ENCODE measurements around the gene TSC1. TPM values are rescaled to one million over a fixed set of nuclear protein-coding genes. Genes with fewer than 3 reads are reported as not detected.
A peak's percentile ranks its signal among the peaks of the same experiment; 100 is the strongest.

The TSC1 gene
- total and polyA plus RNA-seq, 2 experiments from 2014 or later = 23.7 to 48.0 TPM

DNA sequence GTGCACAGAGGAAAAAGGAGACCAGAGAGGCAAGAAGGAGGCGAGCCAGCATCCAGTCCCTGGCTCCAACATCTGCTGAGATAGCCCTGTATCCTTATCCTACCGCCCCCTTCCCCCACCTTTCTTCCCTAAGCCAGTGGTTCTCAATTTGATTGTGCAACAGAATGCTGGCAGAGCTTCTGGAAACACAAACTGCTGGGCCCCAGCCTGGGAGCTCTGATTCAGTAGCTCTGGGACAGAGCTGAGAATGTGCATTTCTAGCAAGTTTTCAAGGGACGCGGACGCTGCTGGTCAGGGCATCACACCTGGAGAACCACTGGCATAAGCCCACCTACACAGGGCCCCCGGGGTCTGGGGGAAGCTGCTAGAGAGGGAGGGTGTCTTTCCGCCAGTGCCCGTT is 87.4 kb downstream of the TSC1 start:
- H3K9me3 Mint-ChIP-seq = no peaks in the 10 kb centered on the region
- Histone ChIP-seq H4K20me1 (replicated peaks; ENCODE audit: insufficient read depth) (no peaks in the 10 kb centered on the region), H3K27ac (ENCODE audit: low read depth) (no peak overlapping the region), H2AFZ (no peak overlapping the region), H3K4me2 (no peak overlapping the region), H3K79me2 (replicated peaks; ENCODE audit: insufficient read depth) (no peaks in the 10 kb centered on the region), H3K4me3 (no peak overlapping the region), H3F3A (replicated peaks; ENCODE audit: low read depth) (no peaks in the 10 kb centered on the region), H3K4me1 (ENCODE audit: insufficient read depth) (0 out of 2 replicates have a peak, but pooled peaks cover 9% of the 10 kb centered on the region), H3K9me2 (ENCODE audit: insufficient read depth) (no peaks in the 10 kb centered on the region), H3K27me3 (ENCODE audit: insufficient read depth) (no peaks in the 10 kb centered on the region), H3K36me3 (ENCODE audit: insufficient read depth) (no peaks in the 10 kb centered on the region)
- ATAC-seq = peak; percentile 18
- peaks cover 7% of the 10 kb centered on the region for H3K27me3 Mint-ChIP-seq (ENCODE audit: insufficient read depth, low read depth, poor library complexity)
- no peak for DNase-seq (ENCODE audit: low spot score)
- H3K27ac Mint-ChIP-seq = no peak overlapping the region
- no peak overlapping the region for H3K4me3 Mint-ChIP-seq
- peaks cover 26% of the 10 kb centered on the region for H3K4me1 Mint-ChIP-seq
- H3K36me3 Mint-ChIP-seq (ENCODE audit: low read depth) = no peaks in the 10 kb centered on the region
- TF ChIP-seq POLR2AphosphoS5 (IDR thresholded peaks at IDR 0.05; ENCODE audit: low read depth) = no peak
- TF ChIP-seq EZH2 (IDR thresholded peaks at IDR 0.05; ENCODE audit: low read depth, unreplicated experiment) = no peak
- TF ChIP-seq EZH2phosphoT487 (IDR thresholded peaks at IDR 0.05; ENCODE audit: unreplicated experiment) = no peak
- TF ChIP-seq, protein P1, sequence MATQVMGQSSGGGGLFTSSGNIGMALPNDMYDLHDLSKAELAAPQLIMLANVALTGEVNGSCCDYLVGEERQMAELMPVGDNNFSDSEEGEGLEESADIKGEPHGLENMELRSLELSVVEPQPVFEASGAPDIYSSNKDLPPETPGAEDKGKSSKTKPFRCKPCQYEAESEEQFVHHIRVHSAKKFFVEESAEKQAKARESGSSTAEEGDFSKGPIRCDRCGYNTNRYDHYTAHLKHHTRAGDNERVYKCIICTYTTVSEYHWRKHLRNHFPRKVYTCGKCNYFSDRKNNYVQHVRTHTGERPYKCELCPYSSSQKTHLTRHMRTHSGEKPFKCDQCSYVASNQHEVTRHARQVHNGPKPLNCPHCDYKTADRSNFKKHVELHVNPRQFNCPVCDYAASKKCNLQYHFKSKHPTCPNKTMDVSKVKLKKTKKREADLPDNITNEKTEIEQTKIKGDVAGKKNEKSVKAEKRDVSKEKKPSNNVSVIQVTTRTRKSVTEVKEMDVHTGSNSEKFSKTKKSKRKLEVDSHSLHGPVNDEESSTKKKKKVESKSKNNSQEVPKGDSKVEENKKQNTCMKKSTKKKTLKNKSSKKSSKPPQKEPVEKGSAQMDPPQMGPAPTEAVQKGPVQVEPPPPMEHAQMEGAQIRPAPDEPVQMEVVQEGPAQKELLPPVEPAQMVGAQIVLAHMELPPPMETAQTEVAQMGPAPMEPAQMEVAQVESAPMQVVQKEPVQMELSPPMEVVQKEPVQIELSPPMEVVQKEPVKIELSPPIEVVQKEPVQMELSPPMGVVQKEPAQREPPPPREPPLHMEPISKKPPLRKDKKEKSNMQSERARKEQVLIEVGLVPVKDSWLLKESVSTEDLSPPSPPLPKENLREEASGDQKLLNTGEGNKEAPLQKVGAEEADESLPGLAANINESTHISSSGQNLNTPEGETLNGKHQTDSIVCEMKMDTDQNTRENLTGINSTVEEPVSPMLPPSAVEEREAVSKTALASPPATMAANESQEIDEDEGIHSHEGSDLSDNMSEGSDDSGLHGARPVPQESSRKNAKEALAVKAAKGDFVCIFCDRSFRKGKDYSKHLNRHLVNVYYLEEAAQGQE (IDR thresholded peaks at IDR 0.05; ENCODE audit: unreplicated experiment) = no peak

DNA sequence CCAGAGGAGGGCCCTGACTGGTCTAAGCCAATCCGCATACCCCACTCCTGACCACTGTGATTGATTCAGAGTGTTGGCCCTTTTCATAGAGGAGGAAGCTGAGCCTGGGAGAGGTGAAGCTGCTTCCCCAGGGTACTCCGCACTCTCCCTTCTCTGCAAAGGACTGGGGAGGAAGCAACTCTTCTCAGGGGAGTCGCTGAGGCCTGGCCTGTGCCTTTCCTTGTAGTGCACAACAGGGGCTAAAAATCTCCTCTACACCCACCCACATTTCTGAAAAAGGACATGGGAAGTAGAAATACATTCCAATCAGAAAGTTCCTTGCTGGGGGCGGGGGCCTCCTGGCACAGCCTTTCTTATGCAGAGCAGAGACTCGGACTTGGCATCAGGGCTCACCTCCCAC is 88.5 kb downstream of the TSC1 start:
- Histone ChIP-seq H4K20me1 (replicated peaks; ENCODE audit: insufficient read depth) (no peaks in the 10 kb centered on the region), H3K27me3 (ENCODE audit: insufficient read depth) (no peaks in the 10 kb centered on the region), H3K4me2 (no peak overlapping the region), H3K36me3 (ENCODE audit: insufficient read depth) (no peaks in the 10 kb centered on the region), H3K4me3 (no peak overlapping the region), H3K9me2 (ENCODE audit: insufficient read depth) (no peaks in the 10 kb centered on the region), H3F3A (replicated peaks; ENCODE audit: low read depth) (no peaks in the 10 kb centered on the region), H3K79me2 (replicated peaks; ENCODE audit: insufficient read depth) (no peaks in the 10 kb centered on the region), H3K4me1 (ENCODE audit: insufficient read depth) (0 out of 2 replicates have a peak, but pooled peaks cover 9% of the 10 kb centered on the region), H3K27ac (ENCODE audit: low read depth) (no peak overlapping the region), H2AFZ (no peak overlapping the region)
- no peak overlapping the region for H3K27ac Mint-ChIP-seq
- H3K4me1 Mint-ChIP-seq = peaks cover 26% of the 10 kb centered on the region
- H3K27me3 Mint-ChIP-seq (ENCODE audit: insufficient read depth, low read depth, poor library complexity) = peaks cover 7% of the 10 kb centered on the region
- H3K4me3 Mint-ChIP-seq = no peak overlapping the region
- H3K36me3 Mint-ChIP-seq (ENCODE audit: low read depth) = no peaks in the 10 kb centered on the region
- H3K9me3 Mint-ChIP-seq = no peaks in the 10 kb centered on the region
- no peak for DNase-seq (ENCODE audit: low spot score)
- ATAC-seq = no peak; the same call in 2 of the 3 replicates
- TF ChIP-seq, protein P1 (IDR thresholded peaks at IDR 0.05; ENCODE audit: unreplicated experiment) = no peak
- TF ChIP-seq, protein P2, sequence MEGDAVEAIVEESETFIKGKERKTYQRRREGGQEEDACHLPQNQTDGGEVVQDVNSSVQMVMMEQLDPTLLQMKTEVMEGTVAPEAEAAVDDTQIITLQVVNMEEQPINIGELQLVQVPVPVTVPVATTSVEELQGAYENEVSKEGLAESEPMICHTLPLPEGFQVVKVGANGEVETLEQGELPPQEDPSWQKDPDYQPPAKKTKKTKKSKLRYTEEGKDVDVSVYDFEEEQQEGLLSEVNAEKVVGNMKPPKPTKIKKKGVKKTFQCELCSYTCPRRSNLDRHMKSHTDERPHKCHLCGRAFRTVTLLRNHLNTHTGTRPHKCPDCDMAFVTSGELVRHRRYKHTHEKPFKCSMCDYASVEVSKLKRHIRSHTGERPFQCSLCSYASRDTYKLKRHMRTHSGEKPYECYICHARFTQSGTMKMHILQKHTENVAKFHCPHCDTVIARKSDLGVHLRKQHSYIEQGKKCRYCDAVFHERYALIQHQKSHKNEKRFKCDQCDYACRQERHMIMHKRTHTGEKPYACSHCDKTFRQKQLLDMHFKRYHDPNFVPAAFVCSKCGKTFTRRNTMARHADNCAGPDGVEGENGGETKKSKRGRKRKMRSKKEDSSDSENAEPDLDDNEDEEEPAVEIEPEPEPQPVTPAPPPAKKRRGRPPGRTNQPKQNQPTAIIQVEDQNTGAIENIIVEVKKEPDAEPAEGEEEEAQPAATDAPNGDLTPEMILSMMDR (conservative IDR thresholded peaks at IDR 0.05; ENCODE audit: low read depth in 2 of 2) = no peak
- TF ChIP-seq, protein P3, sequence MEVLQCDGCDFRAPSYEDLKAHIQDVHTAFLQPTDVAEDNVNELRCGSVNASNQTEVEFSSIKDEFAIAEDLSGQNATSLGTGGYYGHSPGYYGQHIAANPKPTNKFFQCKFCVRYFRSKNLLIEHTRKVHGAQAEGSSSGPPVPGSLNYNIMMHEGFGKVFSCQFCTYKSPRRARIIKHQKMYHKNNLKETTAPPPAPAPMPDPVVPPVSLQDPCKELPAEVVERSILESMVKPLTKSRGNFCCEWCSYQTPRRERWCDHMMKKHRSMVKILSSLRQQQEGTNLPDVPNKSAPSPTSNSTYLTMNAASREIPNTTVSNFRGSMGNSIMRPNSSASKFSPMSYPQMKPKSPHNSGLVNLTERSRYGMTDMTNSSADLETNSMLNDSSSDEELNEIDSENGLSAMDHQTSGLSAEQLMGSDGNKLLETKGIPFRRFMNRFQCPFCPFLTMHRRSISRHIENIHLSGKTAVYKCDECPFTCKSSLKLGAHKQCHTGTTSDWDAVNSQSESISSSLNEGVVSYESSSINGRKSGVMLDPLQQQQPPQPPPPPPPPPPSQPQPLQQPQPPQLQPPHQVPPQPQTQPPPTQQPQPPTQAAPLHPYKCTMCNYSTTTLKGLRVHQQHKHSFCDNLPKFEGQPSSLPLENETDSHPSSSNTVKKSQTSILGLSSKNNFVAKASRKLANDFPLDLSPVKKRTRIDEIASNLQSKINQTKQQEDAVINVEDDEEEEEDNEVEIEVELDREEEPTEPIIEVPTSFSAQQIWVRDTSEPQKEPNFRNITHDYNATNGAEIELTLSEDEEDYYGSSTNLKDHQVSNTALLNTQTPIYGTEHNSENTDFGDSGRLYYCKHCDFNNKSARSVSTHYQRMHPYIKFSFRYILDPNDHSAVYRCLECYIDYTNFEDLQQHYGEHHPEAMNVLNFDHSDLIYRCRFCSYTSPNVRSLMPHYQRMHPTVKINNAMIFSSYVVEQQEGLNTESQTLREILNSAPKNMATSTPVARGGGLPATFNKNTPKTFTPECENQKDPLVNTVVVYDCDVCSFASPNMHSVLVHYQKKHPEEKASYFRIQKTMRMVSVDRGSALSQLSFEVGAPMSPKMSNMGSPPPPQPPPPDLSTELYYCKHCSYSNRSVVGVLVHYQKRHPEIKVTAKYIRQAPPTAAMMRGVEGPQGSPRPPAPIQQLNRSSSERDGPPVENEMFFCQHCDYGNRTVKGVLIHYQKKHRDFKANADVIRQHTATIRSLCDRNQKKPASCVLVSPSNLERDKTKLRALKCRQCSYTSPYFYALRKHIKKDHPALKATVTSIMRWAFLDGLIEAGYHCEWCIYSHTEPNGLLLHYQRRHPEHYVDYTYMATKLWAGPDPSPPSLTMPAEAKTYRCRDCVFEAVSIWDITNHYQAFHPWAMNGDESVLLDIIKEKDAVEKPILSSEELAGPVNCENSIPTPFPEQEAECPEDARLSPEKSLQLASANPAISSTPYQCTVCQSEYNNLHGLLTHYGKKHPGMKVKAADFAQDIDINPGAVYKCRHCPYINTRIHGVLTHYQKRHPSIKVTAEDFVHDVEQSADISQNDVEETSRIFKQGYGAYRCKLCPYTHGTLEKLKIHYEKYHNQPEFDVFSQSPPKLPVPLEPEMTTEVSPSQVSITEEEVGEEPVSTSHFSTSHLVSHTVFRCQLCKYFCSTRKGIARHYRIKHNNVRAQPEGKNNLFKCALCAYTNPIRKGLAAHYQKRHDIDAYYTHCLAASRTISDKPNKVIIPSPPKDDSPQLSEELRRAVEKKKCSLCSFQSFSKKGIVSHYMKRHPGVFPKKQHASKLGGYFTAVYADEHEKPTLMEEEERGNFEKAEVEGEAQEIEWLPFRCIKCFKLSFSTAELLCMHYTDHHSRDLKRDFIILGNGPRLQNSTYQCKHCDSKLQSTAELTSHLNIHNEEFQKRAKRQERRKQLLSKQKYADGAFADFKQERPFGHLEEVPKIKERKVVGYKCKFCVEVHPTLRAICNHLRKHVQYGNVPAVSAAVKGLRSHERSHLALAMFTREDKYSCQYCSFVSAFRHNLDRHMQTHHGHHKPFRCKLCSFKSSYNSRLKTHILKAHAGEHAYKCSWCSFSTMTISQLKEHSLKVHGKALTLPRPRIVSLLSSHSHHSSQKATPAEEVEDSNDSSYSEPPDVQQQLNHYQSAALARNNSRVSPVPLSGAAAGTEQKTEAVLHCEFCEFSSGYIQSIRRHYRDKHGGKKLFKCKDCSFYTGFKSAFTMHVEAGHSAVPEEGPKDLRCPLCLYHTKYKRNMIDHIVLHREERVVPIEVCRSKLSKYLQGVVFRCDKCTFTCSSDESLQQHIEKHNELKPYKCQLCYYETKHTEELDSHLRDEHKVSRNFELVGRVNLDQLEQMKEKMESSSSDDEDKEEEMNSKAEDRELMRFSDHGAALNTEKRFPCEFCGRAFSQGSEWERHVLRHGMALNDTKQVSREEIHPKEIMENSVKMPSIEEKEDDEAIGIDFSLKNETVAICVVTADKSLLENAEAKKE (CRISPR knock-in tag; IDR thresholded peaks at IDR 0.05) = no peak

All from GM23338 (cell line).